ENCODE results near the gene HIP1.

DNA sequence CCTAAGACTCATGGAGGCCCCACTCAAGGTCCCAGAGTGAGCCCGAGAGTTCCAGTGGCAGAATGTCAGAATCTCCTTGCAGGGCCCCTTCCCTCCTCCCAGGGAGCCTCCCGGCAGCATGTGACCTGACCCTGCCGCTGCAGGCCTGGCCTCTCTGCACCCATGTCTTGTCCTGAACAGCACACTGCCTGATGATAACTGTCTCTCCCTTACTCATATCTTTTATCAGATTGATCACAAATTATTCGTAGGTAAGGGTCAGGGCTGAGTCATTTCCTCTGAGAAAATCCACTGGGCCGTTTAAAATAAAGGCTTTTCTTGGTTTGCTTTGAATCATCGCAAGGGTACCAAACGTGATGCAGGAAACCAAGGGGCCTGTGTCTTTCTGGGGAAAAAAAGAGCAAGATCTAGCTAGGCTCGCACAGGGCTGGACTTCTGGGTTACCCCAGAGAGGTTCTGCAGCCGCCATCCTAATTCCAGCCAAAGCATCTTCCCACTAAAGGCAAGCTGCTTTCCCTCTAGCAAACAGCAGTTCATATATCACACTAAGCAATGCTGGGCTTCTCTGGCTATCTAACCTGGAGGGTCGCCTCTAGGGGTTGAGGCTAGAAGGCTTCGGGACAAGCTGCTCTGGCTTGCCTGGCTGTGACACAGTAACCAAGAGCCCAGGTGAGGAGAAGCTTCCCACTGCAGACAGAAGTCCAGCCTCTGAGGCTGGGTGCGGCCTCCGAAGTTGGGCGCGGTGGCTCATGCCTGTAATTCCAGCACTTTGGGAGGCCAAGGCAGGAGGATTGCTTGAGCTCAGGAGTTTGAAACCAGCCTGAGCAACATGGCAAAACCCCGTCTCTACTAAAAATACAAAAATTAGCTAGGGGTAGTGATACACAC, 141.8 kb downstream of the HIP1 start:
- TF ChIP-seq GATA2 (IDR thresholded peaks at IDR 0.05; ENCODE audit: low read depth, low read length) (no peak), GATA3 (IDR thresholded peaks at IDR 0.05; ENCODE audit: low read depth, low read length) (no peak)

Data from SH-SY5Y (cell line).